Nephron progenitor cell (in vitro differentiated cells): ENCODE results near the gene ELOVL6.
"Not testable (repeated sequence)": the region's sequence is repeated elsewhere in the genome, so short reads cannot be mapped to it uniquely, and the experiment has no call there.

ENCODE experiments used
- DNase-seq: peaks from one replicate; pipeline ENCODE4 v3.0.0; 2021
- H3K27ac Mint-ChIP-seq: 2 replicates; pipeline ENCODE4 v1.8.0; 2021; ENCODE audit warnings: mild to moderate bottlenecking, moderate library complexity, mixed read lengths
- H3K27me3 Mint-ChIP-seq: 2 replicates; pipeline ENCODE4 v1.8.0; 2021; ENCODE audit warnings: mild to moderate bottlenecking, low read depth, mixed read lengths; ENCODE audit not compliant: poor library complexity
- H3K36me3 Mint-ChIP-seq: 2 replicates; pipeline ENCODE4 v1.8.0; 2021; ENCODE audit warnings: low read depth, mixed read lengths
- H3K4me1 Mint-ChIP-seq: 2 replicates; pipeline ENCODE4 v1.8.0; 2021; ENCODE audit warnings: mixed read lengths
- H3K4me3 Mint-ChIP-seq: 2 replicates; pipeline ENCODE4 v1.8.0; 2021; ENCODE audit warnings: mild to moderate bottlenecking, moderate library complexity, mixed read lengths
- H3K9me3 Mint-ChIP-seq: 2 replicates; pipeline ENCODE4 v1.8.0; 2021; ENCODE audit warnings: mild to moderate bottlenecking, moderate library complexity, mixed read lengths
- TF ChIP-seq, protein P1 (sequence below): fragments of 200-600 bp; sonication (generic); IDR thresholded peaks from 2 replicates; pipeline ENCODE4 v1.5.0; 2021; ENCODE audit warnings: antibody characterized with exemption

Gene ELOVL6, protein sequence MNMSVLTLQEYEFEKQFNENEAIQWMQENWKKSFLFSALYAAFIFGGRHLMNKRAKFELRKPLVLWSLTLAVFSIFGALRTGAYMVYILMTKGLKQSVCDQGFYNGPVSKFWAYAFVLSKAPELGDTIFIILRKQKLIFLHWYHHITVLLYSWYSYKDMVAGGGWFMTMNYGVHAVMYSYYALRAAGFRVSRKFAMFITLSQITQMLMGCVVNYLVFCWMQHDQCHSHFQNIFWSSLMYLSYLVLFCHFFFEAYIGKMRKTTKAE

DNA sequence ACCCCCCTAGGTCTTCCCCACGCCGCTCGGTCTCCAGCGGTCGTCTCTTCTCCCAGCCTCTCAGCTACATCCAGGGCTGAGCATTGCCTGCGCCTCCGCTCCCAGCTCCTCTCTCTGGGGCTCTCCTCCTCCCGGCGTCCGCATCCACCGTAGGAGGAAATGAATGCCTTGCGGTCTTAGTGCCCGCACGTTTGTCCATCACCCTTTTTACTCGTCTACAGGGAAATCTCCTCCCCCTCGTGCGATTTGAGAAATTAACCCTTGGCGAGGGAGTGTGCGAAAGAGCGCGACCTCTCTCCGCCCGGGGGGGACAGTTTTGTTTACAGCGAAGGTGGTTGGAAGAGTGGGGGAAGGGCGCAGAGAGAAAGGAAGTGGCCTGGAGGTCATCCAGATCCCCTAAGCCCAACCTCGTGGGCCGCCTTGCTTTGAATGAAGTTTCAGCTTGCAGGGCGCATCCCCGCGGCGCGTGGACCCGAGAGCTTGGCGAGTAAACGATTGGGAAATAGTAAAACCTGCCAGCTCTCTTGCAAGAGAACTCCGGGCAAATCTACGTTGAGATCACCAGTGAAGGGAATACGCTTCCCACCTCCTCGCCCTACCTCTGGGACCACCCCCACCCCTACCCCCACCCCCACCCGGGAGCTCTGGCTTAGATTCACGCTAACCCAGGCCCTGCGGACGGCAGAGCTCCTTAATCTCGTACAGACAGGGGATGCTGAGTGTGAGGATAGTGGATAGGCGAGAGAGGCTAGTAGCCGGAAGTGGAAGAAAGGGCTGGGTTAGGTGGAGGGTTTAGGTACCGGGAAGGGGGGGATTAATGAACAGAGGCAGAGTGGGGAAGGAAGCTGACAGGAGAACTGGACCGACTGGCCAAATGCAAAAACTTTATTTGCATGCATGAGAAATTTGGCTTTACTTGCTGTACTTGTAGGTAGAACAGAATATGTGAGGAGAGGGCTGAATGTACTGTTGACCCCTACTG, at the start of gene ELOVL6:
Gene ELOVL6 (minus strand): TSS at position 181 of the 982 bp plus-strand sequence. CDS start 280 bp downstream, outside the sequence.
- Mint-ChIP-seq H3K27me3 (peaks cover 2% of the 10 kb centered on the region), H3K4me3 (peak within 1 kb of the TSS; percentile 99), H3K9me3 (no peaks in the 10 kb centered on the region), H3K36me3 (no peaks in the 10 kb centered on the region), H3K4me1 (peaks cover 61% of the 10 kb centered on the region), H3K27ac (peak within 1 kb of the TSS; percentile 98)
- peak; percentile 78 for DNase-seq
- TF ChIP-seq, protein P1, sequence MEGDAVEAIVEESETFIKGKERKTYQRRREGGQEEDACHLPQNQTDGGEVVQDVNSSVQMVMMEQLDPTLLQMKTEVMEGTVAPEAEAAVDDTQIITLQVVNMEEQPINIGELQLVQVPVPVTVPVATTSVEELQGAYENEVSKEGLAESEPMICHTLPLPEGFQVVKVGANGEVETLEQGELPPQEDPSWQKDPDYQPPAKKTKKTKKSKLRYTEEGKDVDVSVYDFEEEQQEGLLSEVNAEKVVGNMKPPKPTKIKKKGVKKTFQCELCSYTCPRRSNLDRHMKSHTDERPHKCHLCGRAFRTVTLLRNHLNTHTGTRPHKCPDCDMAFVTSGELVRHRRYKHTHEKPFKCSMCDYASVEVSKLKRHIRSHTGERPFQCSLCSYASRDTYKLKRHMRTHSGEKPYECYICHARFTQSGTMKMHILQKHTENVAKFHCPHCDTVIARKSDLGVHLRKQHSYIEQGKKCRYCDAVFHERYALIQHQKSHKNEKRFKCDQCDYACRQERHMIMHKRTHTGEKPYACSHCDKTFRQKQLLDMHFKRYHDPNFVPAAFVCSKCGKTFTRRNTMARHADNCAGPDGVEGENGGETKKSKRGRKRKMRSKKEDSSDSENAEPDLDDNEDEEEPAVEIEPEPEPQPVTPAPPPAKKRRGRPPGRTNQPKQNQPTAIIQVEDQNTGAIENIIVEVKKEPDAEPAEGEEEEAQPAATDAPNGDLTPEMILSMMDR: no peak

DNA sequence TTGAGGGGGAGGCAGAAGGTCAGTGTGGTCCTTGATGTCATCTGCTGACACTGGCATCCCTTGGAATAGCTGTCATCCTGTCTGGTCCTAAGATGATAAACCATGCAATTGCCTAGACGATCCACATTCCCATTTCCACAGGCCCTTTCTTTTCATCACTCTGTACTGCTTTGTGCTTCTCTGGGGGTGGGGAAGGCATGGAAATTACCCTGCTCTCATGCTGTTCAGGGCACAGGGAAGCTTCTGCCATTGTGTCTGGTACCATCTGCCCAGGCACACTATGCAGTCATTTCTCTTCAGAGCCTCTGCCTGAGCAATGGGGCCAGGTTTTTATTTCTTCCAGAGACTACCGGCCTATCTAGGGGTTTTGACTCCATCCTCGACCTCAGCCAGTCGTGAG, 49.7 kb upstream of the ELOVL6 start:
- no peak overlapping the region for H3K4me3 Mint-ChIP-seq
- peaks cover 25% of the 10 kb centered on the region for H3K4me1 Mint-ChIP-seq
- TF ChIP-seq, protein P1: no peak

DNA sequence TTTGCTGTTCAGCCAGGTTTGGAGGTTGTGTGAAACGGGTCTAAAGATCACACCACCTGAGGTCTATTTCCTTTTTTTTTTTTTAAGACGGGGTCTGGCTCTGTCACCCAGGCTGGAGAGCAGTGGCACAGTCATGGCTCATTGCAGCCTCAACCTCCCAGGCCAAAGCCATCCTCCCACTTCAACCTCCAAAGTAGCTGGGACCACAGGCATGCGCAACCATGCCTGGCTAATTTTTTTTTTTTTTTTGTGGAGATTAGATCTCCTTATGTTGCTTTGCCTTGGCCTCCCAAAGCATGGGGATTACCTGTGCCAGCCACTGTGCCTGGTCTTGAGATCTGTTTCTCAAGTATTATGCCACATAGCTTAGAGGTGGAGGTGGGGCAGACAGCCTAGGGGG, 49.2 kb upstream of the ELOVL6 start:
- Mint-ChIP-seq H3K4me1 (peaks cover 25% of the 10 kb centered on the region), H3K27me3 (peaks cover 7% of the 10 kb centered on the region), H3K4me3 (no peak overlapping the region), H3K36me3 (no peaks in the 10 kb centered on the region), H3K9me3 (no peaks in the 10 kb centered on the region), H3K27ac (no peak overlapping the region)
- TF ChIP-seq, protein P1: no peak
- no peak for DNase-seq

More for the DNA sequence above, 49.7 kb upstream of the ELOVL6 start:
- Mint-ChIP-seq H3K27me3 (peaks cover 7% of the 10 kb centered on the region), H3K9me3 (no peaks in the 10 kb centered on the region), H3K36me3 (no peaks in the 10 kb centered on the region), H3K27ac (no peak overlapping the region)
- no peak for DNase-seq

DNA sequence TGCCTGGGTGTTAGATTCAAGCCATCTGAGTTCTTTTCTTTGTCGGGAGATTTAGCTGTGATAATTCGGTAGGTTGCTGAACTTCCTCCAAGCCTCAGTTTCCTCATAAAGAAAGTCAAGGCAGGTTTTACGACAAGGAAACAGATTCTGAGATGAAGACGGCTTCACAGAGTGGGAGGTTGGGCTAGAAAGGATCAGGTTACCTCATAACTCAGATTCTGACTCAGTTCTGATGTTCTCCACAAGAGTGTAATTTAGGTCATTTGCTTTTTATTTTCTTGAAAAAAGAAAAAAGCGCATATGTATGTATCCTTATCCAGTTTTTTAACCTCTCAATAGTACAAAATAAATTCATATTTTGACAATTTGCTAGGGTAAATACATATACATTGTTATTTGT, 47.2 kb upstream of the ELOVL6 start:
- H3K4me3 Mint-ChIP-seq: no peak overlapping the region
- TF ChIP-seq, protein P1: no peak
- no peak for DNase-seq

DNA sequence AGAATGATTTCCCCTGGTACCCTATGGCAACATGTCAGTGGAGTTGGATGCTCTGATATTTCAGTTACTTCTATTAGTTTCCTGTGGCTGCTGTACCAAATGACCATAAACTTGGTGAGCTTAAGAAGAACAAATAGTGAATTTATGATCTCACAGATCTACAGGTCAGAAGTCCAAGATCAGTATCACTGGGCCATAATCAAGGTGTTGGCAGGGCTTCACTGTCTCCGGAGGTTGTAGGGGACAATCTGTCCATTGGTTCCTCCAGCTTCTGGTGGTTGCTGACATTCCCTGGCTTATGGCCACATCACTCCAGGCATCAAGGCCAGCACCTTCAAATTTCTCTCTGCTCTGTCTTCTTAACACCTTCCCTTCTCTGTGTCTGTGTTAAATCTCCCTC, 37.9 kb upstream of the ELOVL6 start:
- Mint-ChIP-seq H3K27me3 (peaks cover 10% of the 10 kb centered on the region), H3K9me3 (peaks cover 8% of the 10 kb centered on the region), H3K4me1 (no peaks in the 10 kb centered on the region), H3K36me3 (no peaks in the 10 kb centered on the region), H3K27ac (no peak overlapping the region), H3K4me3 (no peak overlapping the region)
- TF ChIP-seq, protein P1: no peak
- DNase-seq: no peak

More for the DNA sequence above, 47.2 kb upstream of the ELOVL6 start:
- H3K9me3 Mint-ChIP-seq: no peaks in the 10 kb centered on the region
- H3K36me3 Mint-ChIP-seq: no peaks in the 10 kb centered on the region
- peaks cover 25% of the 10 kb centered on the region for H3K4me1 Mint-ChIP-seq
- H3K27ac Mint-ChIP-seq: peak overlapping the region; percentile 3
- H3K27me3 Mint-ChIP-seq: peaks cover 7% of the 10 kb centered on the region

DNA sequence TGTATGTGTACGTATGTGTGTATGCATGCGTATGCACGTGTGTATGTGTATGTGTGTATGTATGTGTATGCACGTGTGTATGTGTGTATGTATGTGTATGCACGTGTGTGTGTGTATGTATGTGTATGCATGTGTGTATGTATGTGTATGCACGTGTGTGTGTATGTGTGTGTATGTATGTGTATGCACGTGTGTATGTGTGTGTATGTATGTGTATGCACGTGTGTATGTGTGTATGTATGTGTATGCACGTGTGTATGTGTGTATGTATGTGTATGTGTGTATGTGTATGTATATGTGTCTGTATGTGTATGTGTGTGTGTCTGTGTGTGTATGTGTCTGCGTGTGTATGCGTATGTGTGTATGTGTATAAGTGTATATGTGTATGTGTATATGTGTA, 35.2 kb upstream of the ELOVL6 start:
- H3K27me3 Mint-ChIP-seq: peaks cover 10% of the 10 kb centered on the region
- H3K4me1 Mint-ChIP-seq, DNase-seq, H3K4me3 Mint-ChIP-seq, H3K27ac Mint-ChIP-seq, H3K9me3 Mint-ChIP-seq, H3K36me3 Mint-ChIP-seq: not testable (repeated sequence)
